HepG2 (cell line): ENCODE results near the gene RNH1.

Experiments
- IRX3 ChIP-seq: sonication (generic); formaldehyde crosslinking; IDR thresholded peaks from 2 replicates; pipeline ENCODE4 v1.8.1; 2023; ENCODE audit warnings: mild to moderate bottlenecking, low read depth, missing genetic modification reagents, borderline replicate concordance
- MYC ChIP-seq: sonication (generic); formaldehyde crosslinking; IDR thresholded peaks from 2 replicates; pipeline ENCODE4 v1.9.0; 2021; ENCODE audit warnings: missing genetic modification reagents, borderline replicate concordance
- POLR2A ChIP-seq, 2 experiments: IDR thresholded peaks; 2 replicates each; pipeline ENCODE4 v1.6.1; 2011; ENCODE audit warnings: low read depth in 2 of 2, low read length in 2 of 2, mild to moderate bottlenecking in 1 of 2, moderate library complexity in 1 of 2; ENCODE audit not compliant: insufficient read depth in 1 of 2
- RXRA ChIP-seq: sonication (generic); formaldehyde crosslinking; IDR thresholded peaks from 2 replicates; pipeline ENCODE4 v1.5.1; 2020; ENCODE audit warnings: missing genetic modification reagents
- SETDB1 ChIP-seq: sonication (generic); formaldehyde crosslinking; IDR thresholded peaks from 2 replicates; pipeline ENCODE4 v1.5.1; 2020; ENCODE audit warnings: missing genetic modification reagents, mild to moderate bottlenecking, borderline replicate concordance
- TCF12 ChIP-seq, 2 experiments: fragments of 450-650 bp in 1 of 2; sonication (generic) in 1 of 2; formaldehyde crosslinking in 1 of 2; IDR thresholded peaks; 2 replicates each; pipeline versions ENCODE4 v1.6.1 to v1.8.0; 2017 to 2022; ENCODE audit warnings: antibody characterized with exemption in 1 of 2, mild to moderate bottlenecking in 1 of 2, missing genetic modification reagents in 1 of 2, moderate library complexity in 1 of 2
- ZFP36L2 ChIP-seq: sonication (generic); formaldehyde crosslinking; IDR thresholded peaks from 2 replicates; pipeline ENCODE4 v1.4.0; 2020; ENCODE audit warnings: missing genetic modification reagents
- ZNF136 ChIP-seq: sonication (generic); formaldehyde crosslinking; IDR thresholded peaks from 2 replicates; pipeline ENCODE4 v1.8.1; 2022; ENCODE audit warnings: low read depth, mild to moderate bottlenecking, moderate library complexity, missing genetic modification reagents
- ZNF510 ChIP-seq: sonication (generic); formaldehyde crosslinking; IDR thresholded peaks from 2 replicates; pipeline ENCODE4 v1.4.0; 2020; ENCODE audit warnings: low read depth, mild to moderate bottlenecking, missing genetic modification reagents
- TF ChIP-seq, protein P1 (sequence below): sonication (generic); formaldehyde crosslinking; IDR thresholded peaks from 2 replicates; pipeline ENCODE4 v1.5.0; 2020; ENCODE audit warnings: mild to moderate bottlenecking, missing genetic modification reagents
- TF ChIP-seq, protein P2 (sequence below): sonication (generic); formaldehyde crosslinking; IDR thresholded peaks from 2 replicates; pipeline ENCODE4 v1.5.0; 2020; ENCODE audit warnings: mild to moderate bottlenecking, missing genetic modification reagents, moderate library complexity
- TF ChIP-seq, protein P3 (sequence below): sonication (generic); formaldehyde crosslinking; conservative IDR thresholded peaks from 2 replicates; pipeline ENCODE4 v1.5.0; 2020; ENCODE audit warnings: missing genetic modification reagents
- TF ChIP-seq, protein P4 (sequence below): sonication (generic); formaldehyde crosslinking; IDR thresholded peaks from 2 replicates; pipeline ENCODE4 v1.5.0; 2020; ENCODE audit warnings: missing genetic modification reagents, mild to moderate bottlenecking, borderline replicate concordance

DNA sequence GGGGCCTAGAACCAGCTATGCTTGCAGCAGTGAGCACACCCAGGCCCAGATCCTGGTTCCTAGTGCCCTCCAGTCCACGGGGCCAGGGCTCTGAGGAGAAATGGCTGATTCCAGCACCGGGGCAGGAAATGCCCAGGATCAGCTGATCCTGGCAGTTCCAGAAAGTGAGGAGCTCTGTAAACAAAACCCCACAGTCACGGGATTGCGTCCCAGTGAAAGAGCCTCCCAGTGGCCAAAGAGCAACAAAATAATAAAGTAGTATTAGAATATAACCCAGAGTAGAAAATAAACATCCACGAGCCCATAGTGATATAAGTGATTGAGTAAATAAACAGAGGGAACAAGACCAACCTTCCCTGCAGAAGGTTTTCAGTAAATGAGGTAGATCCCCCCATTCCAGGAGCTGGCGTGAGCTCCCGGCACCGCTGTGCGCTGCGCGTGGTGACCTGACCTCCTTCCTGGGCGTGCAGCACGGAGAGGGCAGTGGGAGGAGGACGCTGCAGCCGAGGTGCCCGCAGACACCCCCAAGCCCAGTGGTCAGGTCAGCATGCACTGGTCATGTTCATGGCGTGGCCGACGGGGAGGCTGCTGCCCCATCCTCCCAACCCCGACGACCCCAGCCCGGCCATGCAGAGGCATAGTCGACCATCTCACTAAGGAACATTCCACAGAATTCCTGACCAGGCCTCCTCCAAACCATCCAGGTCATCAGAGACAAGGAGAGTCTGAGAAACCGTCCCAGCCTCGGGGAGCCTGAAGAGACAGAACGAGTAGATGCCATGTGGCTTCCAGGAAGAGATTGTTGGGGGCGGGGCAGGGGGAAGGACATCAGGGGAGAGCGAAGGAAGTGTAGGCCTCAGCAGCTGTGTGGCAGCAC, 37.1 kb downstream of the RNH1 start:
- TF ChIP-seq ZNF136 (no peak), SETDB1 (no peak), TCF12 (IDR thresholded peaks at IDR 0.05) (no peak), TCF12 (CRISPR knock-in tag; IDR thresholded peaks at IDR 0.05) (no peak), MYC (CRISPR knock-in tag) (peak; percentile 67), POLR2A (IDR thresholded peaks at IDR 0.05; ENCODE audit: insufficient read depth in 1 of 2, low read depth in 2 of 2, low read length in 2 of 2) (peak; percentile 65 to 66), IRX3 (CRISPR knock-in tag) (no peak), ZNF510 (no peak), ZFP36L2 (CRISPR knock-in tag) (no peak), RXRA (CRISPR knock-in tag) (no peak; the same call in 1 of the 2 replicates)
- TF ChIP-seq, protein P1, sequence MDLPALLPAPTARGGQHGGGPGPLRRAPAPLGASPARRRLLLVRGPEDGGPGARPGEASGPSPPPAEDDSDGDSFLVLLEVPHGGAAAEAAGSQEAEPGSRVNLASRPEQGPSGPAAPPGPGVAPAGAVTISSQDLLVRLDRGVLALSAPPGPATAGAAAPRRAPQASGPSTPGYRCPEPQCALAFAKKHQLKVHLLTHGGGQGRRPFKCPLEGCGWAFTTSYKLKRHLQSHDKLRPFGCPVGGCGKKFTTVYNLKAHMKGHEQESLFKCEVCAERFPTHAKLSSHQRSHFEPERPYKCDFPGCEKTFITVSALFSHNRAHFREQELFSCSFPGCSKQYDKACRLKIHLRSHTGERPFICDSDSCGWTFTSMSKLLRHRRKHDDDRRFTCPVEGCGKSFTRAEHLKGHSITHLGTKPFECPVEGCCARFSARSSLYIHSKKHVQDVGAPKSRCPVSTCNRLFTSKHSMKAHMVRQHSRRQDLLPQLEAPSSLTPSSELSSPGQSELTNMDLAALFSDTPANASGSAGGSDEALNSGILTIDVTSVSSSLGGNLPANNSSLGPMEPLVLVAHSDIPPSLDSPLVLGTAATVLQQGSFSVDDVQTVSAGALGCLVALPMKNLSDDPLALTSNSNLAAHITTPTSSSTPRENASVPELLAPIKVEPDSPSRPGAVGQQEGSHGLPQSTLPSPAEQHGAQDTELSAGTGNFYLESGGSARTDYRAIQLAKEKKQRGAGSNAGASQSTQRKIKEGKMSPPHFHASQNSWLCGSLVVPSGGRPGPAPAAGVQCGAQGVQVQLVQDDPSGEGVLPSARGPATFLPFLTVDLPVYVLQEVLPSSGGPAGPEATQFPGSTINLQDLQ: no peak
- TF ChIP-seq, protein P2, sequence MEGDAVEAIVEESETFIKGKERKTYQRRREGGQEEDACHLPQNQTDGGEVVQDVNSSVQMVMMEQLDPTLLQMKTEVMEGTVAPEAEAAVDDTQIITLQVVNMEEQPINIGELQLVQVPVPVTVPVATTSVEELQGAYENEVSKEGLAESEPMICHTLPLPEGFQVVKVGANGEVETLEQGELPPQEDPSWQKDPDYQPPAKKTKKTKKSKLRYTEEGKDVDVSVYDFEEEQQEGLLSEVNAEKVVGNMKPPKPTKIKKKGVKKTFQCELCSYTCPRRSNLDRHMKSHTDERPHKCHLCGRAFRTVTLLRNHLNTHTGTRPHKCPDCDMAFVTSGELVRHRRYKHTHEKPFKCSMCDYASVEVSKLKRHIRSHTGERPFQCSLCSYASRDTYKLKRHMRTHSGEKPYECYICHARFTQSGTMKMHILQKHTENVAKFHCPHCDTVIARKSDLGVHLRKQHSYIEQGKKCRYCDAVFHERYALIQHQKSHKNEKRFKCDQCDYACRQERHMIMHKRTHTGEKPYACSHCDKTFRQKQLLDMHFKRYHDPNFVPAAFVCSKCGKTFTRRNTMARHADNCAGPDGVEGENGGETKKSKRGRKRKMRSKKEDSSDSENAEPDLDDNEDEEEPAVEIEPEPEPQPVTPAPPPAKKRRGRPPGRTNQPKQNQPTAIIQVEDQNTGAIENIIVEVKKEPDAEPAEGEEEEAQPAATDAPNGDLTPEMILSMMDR: peak; percentile 38; the same call in 1 of the 2 replicates
- TF ChIP-seq, protein P3, sequence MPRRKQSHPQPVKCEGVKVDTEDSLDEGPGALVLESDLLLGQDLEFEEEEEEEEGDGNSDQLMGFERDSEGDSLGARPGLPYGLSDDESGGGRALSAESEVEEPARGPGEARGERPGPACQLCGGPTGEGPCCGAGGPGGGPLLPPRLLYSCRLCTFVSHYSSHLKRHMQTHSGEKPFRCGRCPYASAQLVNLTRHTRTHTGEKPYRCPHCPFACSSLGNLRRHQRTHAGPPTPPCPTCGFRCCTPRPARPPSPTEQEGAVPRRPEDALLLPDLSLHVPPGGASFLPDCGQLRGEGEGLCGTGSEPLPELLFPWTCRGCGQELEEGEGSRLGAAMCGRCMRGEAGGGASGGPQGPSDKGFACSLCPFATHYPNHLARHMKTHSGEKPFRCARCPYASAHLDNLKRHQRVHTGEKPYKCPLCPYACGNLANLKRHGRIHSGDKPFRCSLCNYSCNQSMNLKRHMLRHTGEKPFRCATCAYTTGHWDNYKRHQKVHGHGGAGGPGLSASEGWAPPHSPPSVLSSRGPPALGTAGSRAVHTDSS (CRISPR knock-in tag): 0 out of 2 replicates have a peak, but pooled peaks have one; percentile 28
- TF ChIP-seq, protein P4, sequence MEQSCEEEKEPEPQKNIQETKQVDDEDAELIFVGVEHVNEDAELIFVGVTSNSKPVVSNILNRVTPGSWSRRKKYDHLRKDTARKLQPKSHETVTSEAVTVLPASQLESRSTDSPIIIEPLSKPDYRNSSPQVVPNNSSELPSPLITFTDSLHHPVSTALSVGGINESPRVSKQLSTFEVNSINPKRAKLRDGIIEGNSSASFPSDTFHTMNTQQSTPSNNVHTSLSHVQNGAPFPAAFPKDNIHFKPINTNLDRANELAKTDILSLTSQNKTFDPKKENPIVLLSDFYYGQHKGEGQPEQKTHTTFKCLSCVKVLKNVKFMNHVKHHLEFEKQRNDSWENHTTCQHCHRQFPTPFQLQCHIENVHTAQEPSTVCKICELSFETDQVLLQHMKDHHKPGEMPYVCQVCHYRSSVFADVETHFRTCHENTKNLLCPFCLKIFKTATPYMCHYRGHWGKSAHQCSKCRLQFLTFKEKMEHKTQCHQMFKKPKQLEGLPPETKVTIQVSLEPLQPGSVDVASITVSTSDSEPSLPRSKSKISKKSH (CRISPR knock-in tag): no peak
